Cardiac muscle cell (in vitro differentiated cells and primary cell): ENCODE measurements around the gene UVSSA. TPM values are rescaled to one million over a fixed set of nuclear protein-coding genes. Genes with fewer than 3 reads are reported as not detected.

Experiments
- DNase-seq, 2 donors: peaks; one replicate each; pipeline versions ENCODE4 v3.0.0 to v3.0.0-alpha.2; 2010 to 2017; ENCODE audit warnings: low read depth in 1 of 2, low spot score in 1 of 2
- H3K27ac ChIP-seq: fragments of 200-600 bp; sonication (generic); 2 replicates; pipeline ENCODE4 v1.5.1; 2016
- H3K27me3 ChIP-seq: fragments of 200-600 bp; sonication (generic); 2 replicates; pipeline ENCODE4 v1.6.0; 2016; ENCODE audit warnings: control low read depth
- H3K36me3 ChIP-seq: fragments of 200-600 bp; sonication (generic); 2 replicates; pipeline ENCODE4 v1.5.1; 2016; ENCODE audit warnings: control low read depth
- H3K4me1 ChIP-seq: fragments of 200-600 bp; sonication (generic); 2 replicates; pipeline ENCODE4 v1.8.1; 2017; ENCODE audit warnings: low read depth, mild to moderate bottlenecking, mixed run types
- H3K4me3 ChIP-seq: fragments of 200-600 bp; sonication (generic); 2 replicates; pipeline ENCODE4 v1.5.1; 2016; ENCODE audit warnings: mild to moderate bottlenecking
- H3K9me3 ChIP-seq: fragments of 200-600 bp; sonication (generic); 2 replicates; pipeline ENCODE4 v1.5.1; 2017; ENCODE audit warnings: low read depth, mild to moderate bottlenecking, control low read depth
- CTCF ChIP-seq: IDR thresholded peaks from 2 replicates; pipeline ENCODE4 v1.5.1; 2012; ENCODE audit warnings: low read depth, mild to moderate bottlenecking, low read length
- polyA plus RNA-seq: library from polyadenylated mRNA; unstranded; fragments of >200 nt; fragmentation: Nextera tagmentation; extraction: Ambion mirVana; gene quantifications from 2 replicates; pipeline ENCODE4 v1.2.1, GENCODE V29; 2016
- total RNA-seq: library from RNA; depleted of rRNA; stranded (reverse); fragments of >200 nt; gene quantifications from 2 replicates; pipeline ENCODE4 v1.2.3, GENCODE V29; 2016

UVSSA gene
- total and polyA plus RNA-seq, 2 experiments from 2014 or later: 7.2 to 14.1 TPM

GRCh38 chr4:1377606-1378261 lies 30.7 kb downstream of the UVSSA start:
- no peak for TF ChIP-seq CTCF
- H3K9me3 ChIP-seq: no peaks in the 10 kb centered on the region
- DNase-seq: no peak
- no peak overlapping the region for H3K27ac ChIP-seq
- no peaks in the 10 kb centered on the region for H3K36me3 ChIP-seq
- no peaks in the 10 kb centered on the region for H3K27me3 ChIP-seq
- H3K4me1 ChIP-seq: no peaks in the 10 kb centered on the region
- no peak overlapping the region for H3K4me3 ChIP-seq

GRCh38 chr4:1378559-1379231 lies 31.7 kb downstream of the UVSSA start:
- no peaks in the 10 kb centered on the region for H3K4me1 ChIP-seq

GRCh38 chr4:1379351-1379781 lies 32.4 kb downstream of the UVSSA start:
- Histone ChIP-seq H3K9me3 (no peaks in the 10 kb centered on the region), H3K27ac (no peak overlapping the region), H3K4me3 (no peak overlapping the region), H3K27me3 (no peaks in the 10 kb centered on the region), H3K36me3 (no peaks in the 10 kb centered on the region), H3K4me1 (no peaks in the 10 kb centered on the region)
- TF ChIP-seq CTCF: no peak
- no peak for DNase-seq

More at GRCh38 chr4:1378559-1379231, 31.7 kb downstream of the UVSSA start:
- Histone ChIP-seq H3K27me3 (no peaks in the 10 kb centered on the region), H3K36me3 (no peaks in the 10 kb centered on the region), H3K4me3 (no peak overlapping the region), H3K27ac (no peak overlapping the region), H3K9me3 (no peaks in the 10 kb centered on the region)
- no peak for TF ChIP-seq CTCF
- DNase-seq: no peak

GRCh38 chr4:1379801-1380331 lies 32.9 kb downstream of the UVSSA start:
- TF ChIP-seq CTCF: no peak
- Histone ChIP-seq H3K4me3 (no peak overlapping the region), H3K27me3 (no peaks in the 10 kb centered on the region), H3K27ac (no peak overlapping the region), H3K4me1 (no peaks in the 10 kb centered on the region), H3K9me3 (no peaks in the 10 kb centered on the region), H3K36me3 (no peaks in the 10 kb centered on the region)
- no peak for DNase-seq

DNA sequence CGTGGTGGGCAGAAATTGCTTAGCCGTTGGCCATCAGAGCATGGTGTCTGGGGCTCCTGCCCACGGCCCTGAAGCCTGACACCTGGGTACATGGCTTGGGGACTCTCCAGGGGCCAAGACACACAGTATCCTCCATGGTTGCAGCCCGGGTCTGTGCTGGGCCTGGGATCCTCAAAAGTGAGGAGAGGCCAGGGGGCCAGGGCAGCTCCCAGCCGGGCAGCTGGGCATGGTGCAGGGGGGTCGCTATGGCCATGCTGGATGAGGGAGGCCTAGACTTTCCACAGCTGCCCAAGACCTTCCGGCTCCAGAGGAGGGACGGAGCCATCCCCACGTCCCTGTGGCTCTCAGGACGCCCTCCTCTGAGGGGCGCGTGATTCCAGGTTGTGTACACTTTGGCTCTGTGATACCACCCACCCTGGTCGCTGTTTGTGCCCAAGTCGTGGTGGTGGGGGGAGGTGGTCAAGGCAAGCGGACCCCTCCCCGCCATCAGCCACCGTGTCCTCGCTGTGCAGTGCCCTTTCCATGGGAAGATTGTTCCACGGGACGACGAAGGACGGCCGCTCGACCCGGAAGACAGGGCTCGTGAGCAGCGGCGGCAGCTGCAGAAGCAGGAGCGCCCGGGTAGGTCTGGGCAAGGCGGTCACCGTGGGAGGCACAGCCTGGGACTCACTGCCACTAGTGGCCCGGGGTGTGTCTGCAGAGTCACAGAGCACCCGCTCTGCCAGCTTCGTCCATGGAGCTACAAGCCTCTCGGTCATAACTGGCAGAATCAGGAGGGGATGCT lies 33.6 kb downstream of the UVSSA start:
- H3K4me1 ChIP-seq: no peaks in the 10 kb centered on the region
- TF ChIP-seq CTCF: no peak
- H3K9me3 ChIP-seq: no peaks in the 10 kb centered on the region
- no peak overlapping the region for H3K4me3 ChIP-seq
- H3K36me3 ChIP-seq: no peaks in the 10 kb centered on the region
- no peak overlapping the region for H3K27ac ChIP-seq
- no peak for DNase-seq
- no peaks in the 10 kb centered on the region for H3K27me3 ChIP-seq
